H9 (cell line): ENCODE data around the gene SERPINE1. TPM values are rescaled to one million over a fixed set of nuclear protein-coding genes. Genes with fewer than 3 reads are reported as not detected.

Source experiments
- DNase-seq: peaks from one replicate; pipeline ENCODE4 v3.0.0-alpha.2; 2017
- H2AFZ ChIP-seq: one replicate; pipeline ENCODE4 v1.6.1; 2013; ENCODE audit warnings: mild to moderate bottlenecking, low read length, control low read depth, moderate library complexity
- H2AK5ac ChIP-seq: 2 replicates; pipeline ENCODE4 v1.6.1; 2013; ENCODE audit warnings: low read length, control low read depth, mixed read lengths; ENCODE audit not compliant: insufficient read length
- H2BK120ac ChIP-seq: one replicate; pipeline ENCODE4 v1.6.1; 2013; ENCODE audit warnings: low read depth, mild to moderate bottlenecking, low read length, control low read depth, inconsistent platforms; ENCODE audit not compliant: poor library complexity, severe bottlenecking
- H2BK12ac ChIP-seq: 2 replicates; pipeline ENCODE4 v1.6.1; 2013; ENCODE audit warnings: low read length, control low read depth, mixed read lengths, low read depth; ENCODE audit not compliant: insufficient read length
- H2BK15ac ChIP-seq: 2 replicates; pipeline ENCODE4 v1.6.1; 2013; ENCODE audit warnings: low read depth, low read length, control low read depth
- H2BK20ac ChIP-seq: one replicate; pipeline ENCODE4 v1.6.1; 2013; ENCODE audit warnings: low read depth, mild to moderate bottlenecking, low read length, control low read depth, inconsistent platforms; ENCODE audit not compliant: poor library complexity, severe bottlenecking
- H2BK5ac ChIP-seq: 2 replicates; pipeline ENCODE4 v1.6.1; 2013; ENCODE audit warnings: low read length, control low read depth, mixed read lengths; ENCODE audit not compliant: insufficient read length
- H3K14ac ChIP-seq: 2 replicates; pipeline ENCODE4 v1.6.1; 2013; ENCODE audit warnings: low read length, control low read depth; ENCODE audit not compliant: insufficient read depth
- H3K18ac ChIP-seq: 2 replicates; pipeline ENCODE4 v1.6.1; 2013; ENCODE audit warnings: low read depth, mild to moderate bottlenecking, mixed read lengths, low read length, control low read depth; ENCODE audit not compliant: insufficient read length
- H3K23ac ChIP-seq: 2 replicates; pipeline ENCODE4 v1.6.1; 2013; ENCODE audit warnings: low read length, control low read depth, mixed read lengths, low read depth; ENCODE audit not compliant: insufficient read length
- H3K23me2 ChIP-seq: 2 replicates; pipeline ENCODE4 v1.6.1; 2013; ENCODE audit warnings: low read depth, mild to moderate bottlenecking, mixed read lengths, low read length, control low read depth; ENCODE audit not compliant: insufficient read length, poor library complexity, severe bottlenecking
- H3K27ac ChIP-seq: 2 replicates; pipeline ENCODE4 v1.5.1; 2013; ENCODE audit warnings: low read length, control low read depth, mixed read lengths, low read depth; ENCODE audit not compliant: insufficient read length
- H3K27me3 ChIP-seq: 2 replicates; pipeline ENCODE4 v1.6.1; 2013; ENCODE audit warnings: low read length, control low read depth, inconsistent platforms; ENCODE audit not compliant: insufficient read depth
- H3K4ac ChIP-seq: 2 replicates; pipeline ENCODE4 v1.6.1; 2013; ENCODE audit warnings: low read depth, mild to moderate bottlenecking, control low read depth, inconsistent platforms, low read length, moderate library complexity
- H3K4me1 ChIP-seq: 2 replicates; pipeline ENCODE4 v1.6.1; 2013; ENCODE audit warnings: low read length, control low read depth, inconsistent platforms; ENCODE audit not compliant: insufficient read depth
- H3K4me2 ChIP-seq: 2 replicates; pipeline ENCODE4 v1.6.1; 2013; ENCODE audit warnings: low read length, control low read depth, mixed read lengths; ENCODE audit not compliant: insufficient read length, insufficient read depth
- H3K56ac ChIP-seq: 2 replicates; pipeline ENCODE4 v1.6.1; 2013; ENCODE audit warnings: low read depth, mild to moderate bottlenecking, mixed read lengths, low read length, control low read depth; ENCODE audit not compliant: insufficient read length
- H3K79me1 ChIP-seq: 2 replicates; pipeline ENCODE4 v1.6.1; 2013; ENCODE audit warnings: low read depth, mild to moderate bottlenecking, moderate library complexity, low read length, control low read depth, inconsistent platforms; ENCODE audit not compliant: insufficient read depth, poor library complexity, severe bottlenecking
- H3K79me2 ChIP-seq: 2 replicates; pipeline ENCODE4 v1.6.1; 2013; ENCODE audit warnings: low read length, control low read depth, inconsistent platforms; ENCODE audit not compliant: insufficient read depth
- H3K9ac ChIP-seq: 2 replicates; pipeline ENCODE4 v1.6.1; 2013; ENCODE audit warnings: low read length, control low read depth, mixed read lengths; ENCODE audit not compliant: insufficient read length; ENCODE audit errors: extremely low read depth
- H3K9me3 ChIP-seq: one replicate; pipeline ENCODE4 v1.6.1; 2013; ENCODE audit warnings: low read depth, low read length, inconsistent platforms; ENCODE audit not compliant: control insufficient read depth
- H3T11ph ChIP-seq: one replicate; pipeline ENCODE4 v1.6.1; 2013; ENCODE audit warnings: mild to moderate bottlenecking, low read length, control low read depth, inconsistent platforms
- H4K20me1 ChIP-seq: one replicate; pipeline ENCODE4 v1.6.1; 2013; ENCODE audit not compliant: control insufficient read depth, insufficient read length, insufficient read depth
- H4K5ac ChIP-seq: 2 replicates; pipeline ENCODE4 v1.6.1; 2013; ENCODE audit warnings: low read depth, mild to moderate bottlenecking, mixed read lengths, low read length, control low read depth; ENCODE audit not compliant: insufficient read length
- H4K8ac ChIP-seq: replicated peaks from 2 replicates; pipeline ENCODE4 v1.6.1; 2013; ENCODE audit warnings: low read length, control low read depth, mixed read lengths, low read depth; ENCODE audit not compliant: insufficient read length
- H4K91ac ChIP-seq: 2 replicates; pipeline ENCODE4 v1.6.1; 2013; ENCODE audit warnings: low read depth, mild to moderate bottlenecking, moderate library complexity, mixed read lengths, low read length, control low read depth; ENCODE audit not compliant: insufficient read length
- H3K27ac Mint-ChIP-seq, 3 experiments: 2 replicates in 2 of 3; 3 replicates in 1 of 3; pipeline ENCODE4 v1.8.0; 2020 to 2021; ENCODE audit warnings: mixed read lengths in 3 of 3, mild to moderate bottlenecking in 1 of 3, moderate library complexity in 1 of 3
- H3K27me3 Mint-ChIP-seq: 2 replicates; pipeline ENCODE4 v1.8.0; 2021; ENCODE audit warnings: low read depth, mild to moderate bottlenecking, moderate library complexity, mixed read lengths
- H3K36me3 Mint-ChIP-seq, 3 experiments: 2 replicates in 2 of 3; 3 replicates in 1 of 3; pipeline ENCODE4 v1.8.0; 2020 to 2021; ENCODE audit warnings: low read depth in 3 of 3, mixed read lengths in 3 of 3; ENCODE audit not compliant: insufficient read depth in 1 of 3
- H3K4me1 Mint-ChIP-seq, 2 experiments: 2 replicates each; pipeline ENCODE4 v1.8.0; 2020; ENCODE audit warnings: mixed read lengths in 2 of 2
- H3K4me3 Mint-ChIP-seq, 2 experiments: 2 replicates in 1 of 2; 3 replicates in 1 of 2; pipeline ENCODE4 v1.8.0; 2020 to 2021; ENCODE audit warnings: mild to moderate bottlenecking in 2 of 2, mixed read lengths in 2 of 2, moderate library complexity in 1 of 2
- H3K9me3 Mint-ChIP-seq, 2 experiments: 2 replicates in 1 of 2; 3 replicates in 1 of 2; pipeline ENCODE4 v1.8.0; 2020; ENCODE audit warnings: mild to moderate bottlenecking in 2 of 2, mixed read lengths in 2 of 2, moderate library complexity in 1 of 2
- CTCF ChIP-seq: fragments of 200-600 bp; sonication (generic); conservative IDR thresholded peaks from 3 replicates; pipeline ENCODE4 v1.8.0; 2021; ENCODE audit warnings: antibody characterized with exemption, mild to moderate bottlenecking
- WGBS: extraction: QIAGEN DNeasy Blood & Tissue Kit; methylation state at CpG from one replicate; pipeline ENCODE4 v1.1.7; 2013; ENCODE audit warnings: missing lambda C conversion rate, low lambda C conversion rate, mixed read lengths; ENCODE audit not compliant: insufficient read length; ENCODE audit errors: extremely low coverage; 5-methylcytosine and 5-hydroxymethylcytosine counted together
- total RNA-seq: library from RNA; stranded (reverse); gene quantifications from 2 replicates; pipeline ENCODE4 v1.2.1, GENCODE V29; 2021

SERPINE1 gene
- total RNA-seq, 1 experiment from 2014 or later = 11.5 TPM

GRCh38 chr7:101140339-101140699 lies 13.4 kb downstream of the SERPINE1 start:
- Histone ChIP-seq H4K8ac (no peak overlapping the region), H2BK120ac (no peak overlapping the region), H3K14ac (no peak overlapping the region), H3T11ph (no peak overlapping the region), H3K23ac (no peak overlapping the region), H3K18ac (no peak overlapping the region), H2AFZ (no peak overlapping the region), H3K9me3 (no peaks in the 10 kb centered on the region), H2AK5ac (no peak overlapping the region), H3K4me1 (no peaks in the 10 kb centered on the region; the same call in 1 of the 2 replicates), H4K91ac (no peak overlapping the region), H3K23me2 (peaks cover 3% of the 10 kb centered on the region), H3K9ac (no peak overlapping the region), H2BK5ac (no peak overlapping the region), H2BK12ac (no peak overlapping the region), H3K27ac (no peak overlapping the region), H3K4me2 (peak overlapping the region; percentile 30), H3K79me1 (no peaks in the 10 kb centered on the region), H2BK15ac (no peak overlapping the region), H3K79me2 (no peaks in the 10 kb centered on the region), H2BK20ac (no peak overlapping the region), H3K27me3 (no peaks in the 10 kb centered on the region), H3K4ac (no peak overlapping the region), H3K56ac (no peak overlapping the region), H4K5ac (no peak overlapping the region), H4K20me1 (no peaks in the 10 kb centered on the region)
- no CpG with 5 or more reads among the region's 3 CpGs for WGBS
- H3K9me3 Mint-ChIP-seq = no peaks in the 10 kb centered on the region; a peak in 1 of 5 replicates
- DNase-seq = no peak
- no peak for TF ChIP-seq CTCF
- peaks cover 0 to 12% (median 0%) of the 10 kb centered on the region in 3 experiments; a peak in 2 of 7 replicates for H3K36me3 Mint-ChIP-seq
- H3K27ac Mint-ChIP-seq = peak overlapping the region in 1 of 3 experiments; percentile 67; a peak in 1 of 7 replicates
- H3K4me1 Mint-ChIP-seq = peaks cover 21 to 24% of the 10 kb centered on the region in 2 experiments
- H3K4me3 Mint-ChIP-seq = no peak overlapping the region; a peak in 1 of 5 replicates
- no peaks in the 10 kb centered on the region for H3K27me3 Mint-ChIP-seq
